Thyroid gland (tissue), 4 donors: ENCODE results near the gene ABCC8. TPM values are rescaled to one million over a fixed set of nuclear protein-coding genes. Genes with fewer than 3 reads are reported as not detected.
"Not testable (repeated sequence)": the region's sequence is repeated elsewhere in the genome, so short reads cannot be mapped to it uniquely, and the experiment has no call there.

Experiments
- DNase-seq, 2 donors: peaks; one replicate each; pipeline ENCODE4 v3.0.0-alpha.2; 2019
- H3K27ac ChIP-seq, 3 donors: fragments of 200-600 bp; sonication (generic); 1 replicate in 2 of 3; 2 replicates in 1 of 3; pipeline ENCODE4 v1.5.1; 2016 to 2019; ENCODE audit warnings: mild to moderate bottlenecking in 1 of 3, moderate library complexity in 1 of 3
- H3K27me3 ChIP-seq: fragments of 200-600 bp; sonication (generic); one replicate; pipeline ENCODE4 v1.5.1; 2019
- H3K36me3 ChIP-seq, 2 donors: fragments of 200-600 bp; sonication (generic); one replicate each; pipeline ENCODE4 v1.5.1; 2016 to 2019
- H3K4me1 ChIP-seq, 2 donors: fragments of 200-600 bp; sonication (generic); one replicate each; pipeline ENCODE4 v1.5.1; 2017 to 2019
- H3K4me3 ChIP-seq, 3 donors: fragments of 200-600 bp; sonication (generic); replicated peaks in 1 of 3; 1 replicate in 2 of 3; 2 replicates in 1 of 3; pipeline ENCODE4 v1.5.1; 2016; ENCODE audit warnings: mild to moderate bottlenecking in 1 of 3
- H3K9me3 ChIP-seq: fragments of 200-600 bp; sonication (generic); one replicate; pipeline ENCODE4 v1.5.1; 2017
- POLR2A ChIP-seq, 2 donors: fragments of 450-650 bp; IDR thresholded peaks; one replicate each; pipeline ENCODE4 v1.6.1; 2017; ENCODE audit warnings: antibody characterized with exemption in 2 of 2, mild to moderate bottlenecking in 2 of 2, moderate library complexity in 1 of 2
- WGBS, 2 donors: methylation state at CpG; one replicate each; pipeline ENCODE4 v1.1.5; 2017; 5-methylcytosine and 5-hydroxymethylcytosine counted together
- intact Hi-C: fragments of 100-400 bp; cut with DNase I; formaldehyde crosslinking; loops from one replicate; pipeline ENCODE4 v1.15.1; 2023
- total RNA-seq, 4 donors: library from RNA; depleted of rRNA; stranded (reverse); fragments of >200 nt; gene quantifications; one replicate each; pipeline ENCODE4 v1.2.3, GENCODE V29; 2016
- TF ChIP-seq, protein P1 (sequence below), 6 experiments: fragments of 200-600 bp in 3 of 6; fragments of 450-650 bp in 3 of 6; sonication (generic) in 3 of 6; IDR thresholded peaks; one replicate each; pipeline ENCODE4 v1.5.1; 2016 to 2019; ENCODE audit warnings: antibody characterized with exemption in 6 of 6, mild to moderate bottlenecking in 2 of 6, inconsistent platforms in 1 of 6, moderate library complexity in 1 of 6

The ABCC8 gene
- total RNA-seq, 4 donors from 2014 or later: 10.9 to 19.1 (median 15.1) TPM

- intact Hi-C loops: no loop called here
- Histone ChIP-seq H3K4me3 (no peak overlapping the region), H3K27me3 (no peaks in the 10 kb centered on the region), H3K36me3 (no peaks in the 10 kb centered on the region), H3K27ac (no peak overlapping the region), H3K4me1 (no peaks in the 10 kb centered on the region), H3K9me3 (no peaks in the 10 kb centered on the region)
- TF ChIP-seq, protein P1, sequence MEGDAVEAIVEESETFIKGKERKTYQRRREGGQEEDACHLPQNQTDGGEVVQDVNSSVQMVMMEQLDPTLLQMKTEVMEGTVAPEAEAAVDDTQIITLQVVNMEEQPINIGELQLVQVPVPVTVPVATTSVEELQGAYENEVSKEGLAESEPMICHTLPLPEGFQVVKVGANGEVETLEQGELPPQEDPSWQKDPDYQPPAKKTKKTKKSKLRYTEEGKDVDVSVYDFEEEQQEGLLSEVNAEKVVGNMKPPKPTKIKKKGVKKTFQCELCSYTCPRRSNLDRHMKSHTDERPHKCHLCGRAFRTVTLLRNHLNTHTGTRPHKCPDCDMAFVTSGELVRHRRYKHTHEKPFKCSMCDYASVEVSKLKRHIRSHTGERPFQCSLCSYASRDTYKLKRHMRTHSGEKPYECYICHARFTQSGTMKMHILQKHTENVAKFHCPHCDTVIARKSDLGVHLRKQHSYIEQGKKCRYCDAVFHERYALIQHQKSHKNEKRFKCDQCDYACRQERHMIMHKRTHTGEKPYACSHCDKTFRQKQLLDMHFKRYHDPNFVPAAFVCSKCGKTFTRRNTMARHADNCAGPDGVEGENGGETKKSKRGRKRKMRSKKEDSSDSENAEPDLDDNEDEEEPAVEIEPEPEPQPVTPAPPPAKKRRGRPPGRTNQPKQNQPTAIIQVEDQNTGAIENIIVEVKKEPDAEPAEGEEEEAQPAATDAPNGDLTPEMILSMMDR (IDR thresholded peaks at IDR 0.05): no peak
- no peak for TF ChIP-seq POLR2A (IDR thresholded peaks at IDR 0.05)
- no peak for DNase-seq
- 49 to 69% methylated on average over 7 to 8 of the region's 8 CpGs for WGBS, 2 donors
Measured at GRCh38 chr11:17431139-17431538, 45.5 kb downstream of the ABCC8 start.

DNA sequence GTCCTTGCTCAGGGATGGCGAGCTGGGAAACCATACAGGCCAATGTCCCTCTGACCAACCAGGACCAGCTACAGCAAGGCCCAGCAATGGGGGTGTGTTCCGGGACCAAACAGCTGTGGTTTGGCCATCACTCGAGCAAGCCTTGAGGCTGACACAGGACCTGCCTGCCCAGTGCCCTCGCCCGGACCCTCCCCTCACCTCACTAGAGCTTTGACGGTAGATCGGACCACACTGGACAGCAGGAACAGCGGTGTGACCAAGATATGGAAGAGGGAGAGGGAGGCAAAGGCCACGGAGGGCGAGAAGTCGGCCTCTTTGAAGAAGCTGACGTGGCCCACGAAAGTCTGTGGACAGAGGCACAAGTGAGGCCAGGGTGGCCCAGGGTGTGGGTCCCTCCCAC lies 46.0 kb downstream of the ABCC8 start:
- Histone ChIP-seq H3K4me3 (no peak overlapping the region), H3K27ac (no peak overlapping the region), H3K9me3 (no peaks in the 10 kb centered on the region), H3K36me3 (no peaks in the 10 kb centered on the region), H3K4me1 (no peaks in the 10 kb centered on the region), H3K27me3 (no peaks in the 10 kb centered on the region)
- WGBS, 2 donors: 93 to 96% methylated on average over 11 to 13 of the region's 13 CpGs
- DNase-seq: no peak
- no peak for TF ChIP-seq POLR2A (IDR thresholded peaks at IDR 0.05)
- TF ChIP-seq, protein P1 (IDR thresholded peaks at IDR 0.05): no peak
- intact Hi-C loops: no loop called here

GRCh38 chr11:17428925-17429324 lies 47.7 kb downstream of the ABCC8 start:
- H3K27ac ChIP-seq: no peak overlapping the region
- no peak overlapping the region for H3K4me3 ChIP-seq
- 85 to 96% methylated on average over 3 of the region's 3 CpGs for WGBS, 2 donors
- DNase-seq: no peak
- H3K9me3 ChIP-seq: no peaks in the 10 kb centered on the region
- intact Hi-C loops: no loop called here
- H3K36me3 ChIP-seq: no peaks in the 10 kb centered on the region
- TF ChIP-seq POLR2A (IDR thresholded peaks at IDR 0.05): no peak
- TF ChIP-seq, protein P1 (IDR thresholded peaks at IDR 0.05): no peak
- no peaks in the 10 kb centered on the region for H3K4me1 ChIP-seq
- H3K27me3 ChIP-seq: no peaks in the 10 kb centered on the region

- intact Hi-C loops: no loop called here
- no peaks in the 10 kb centered on the region for H3K27me3 ChIP-seq
- no peaks in the 10 kb centered on the region for H3K9me3 ChIP-seq
- TF ChIP-seq POLR2A (IDR thresholded peaks at IDR 0.05): no peak
- TF ChIP-seq, protein P1 (IDR thresholded peaks at IDR 0.05): no peak
- WGBS, 2 donors: 96 to 100% methylated on average over 1 to 9 of the region's 11 CpGs
- DNase-seq: no peak
- H3K4me1 ChIP-seq: no peaks in the 10 kb centered on the region
- no peak overlapping the region for H3K27ac ChIP-seq
- H3K36me3 ChIP-seq: no peaks in the 10 kb centered on the region
- H3K4me3 ChIP-seq: no peak overlapping the region
Measured at GRCh38 chr11:17428261-17428660, 48.4 kb downstream of the ABCC8 start.

- DNase-seq, H3K4me3 ChIP-seq, H3K9me3 ChIP-seq, intact Hi-C loops, H3K36me3 ChIP-seq, H3K27ac ChIP-seq, H3K27me3 ChIP-seq: not testable (repeated sequence)
- H3K4me1 ChIP-seq: peaks cover 0 to 10% of the 10 kb centered on the region in 2 donors
- WGBS, 2 donors: 85 to 86% methylated on average over 5 of the region's 5 CpGs
Measured at GRCh38 chr11:17426233-17426632, 50.4 kb downstream of the ABCC8 start.
